ENCODE measurements around the gene RELN. TPM values are rescaled to one million over a fixed set of nuclear protein-coding genes. Genes with fewer than 3 reads are reported as not detected.

RELN gene
- total and polyA plus RNA-seq, 2 donors (not counting 1 experiment from before 2014, with no cell fraction given) = not detected

DNA sequence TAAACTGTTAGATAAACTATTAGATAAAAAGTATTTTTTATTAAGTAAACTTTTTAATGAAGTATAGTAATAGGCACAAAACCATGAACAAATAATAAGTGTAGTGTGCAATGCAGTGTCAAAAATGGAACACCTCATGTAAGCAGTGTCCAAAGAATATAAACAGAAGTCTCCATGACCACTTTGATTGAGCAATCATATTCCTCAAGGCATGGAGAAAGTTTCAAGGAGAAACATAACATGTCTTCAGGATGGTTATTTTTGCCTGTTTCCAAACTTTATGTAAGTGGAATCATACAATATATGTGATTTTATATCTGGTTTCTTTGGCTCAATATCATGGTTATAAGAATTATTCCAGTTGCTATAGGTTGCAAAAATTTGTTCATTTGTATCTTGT, 6.1 kb upstream of the RELN start:
- Mint-ChIP-seq H3K9me3 (ENCODE audit: insufficient read depth) (no peaks in the 10 kb centered on the region), H3K4me1 (peaks cover under 1% of the 10 kb centered on the region), H3K27me3 (peaks cover 20% of the 10 kb centered on the region), H3K4me3 (no peak overlapping the region), H3K27ac (no peak overlapping the region)
- no peaks in the 10 kb centered on the region for H3K36me3 ChIP-seq (replicated peaks in 1 of 2; ENCODE audit: control extremely low read depth in 1 of 2, control insufficient read depth in 1 of 2, extremely low read depth in 1 of 2, insufficient read depth in 2 of 2, low read length in 1 of 2)
- CTCF ChIA-PET = no interaction called here
- H3K4me2 ChIP-seq (replicated peaks; ENCODE audit: low read depth, low read length, poor library complexity, severe bottlenecking) = no peak overlapping the region
- intact Hi-C loops (cut with micrococcal nuclease) = no loop called here
- H3K4me3 ChIP-seq (ENCODE audit: control extremely low read depth in 1 of 5, extremely low read depth in 1 of 5, insufficient read depth in 1 of 5, low read depth in 2 of 5, low read length in 4 of 5) = no peak overlapping the region
- no peak overlapping the region for H3K27ac ChIP-seq (ENCODE audit: low read length in 2 of 2)
- H2AFZ ChIP-seq (ENCODE audit: insufficient read depth, low read depth, low read length, poor library complexity, severe bottlenecking) = no peak overlapping the region
- no peaks in the 10 kb centered on the region for H3K9me3 ChIP-seq (ENCODE audit: control extremely low read depth in 1 of 3, control insufficient read depth in 2 of 3, insufficient read depth in 1 of 3, low read length in 2 of 3)
- POLR2A ChIA-PET = no interaction called here
- no peak for DNase-seq
- H4K20me1 ChIP-seq (ENCODE audit: control insufficient read depth, insufficient read depth, low read length, poor library complexity, severe bottlenecking) = no peaks in the 10 kb centered on the region
- H3K9ac ChIP-seq (ENCODE audit: low read length) = no peak overlapping the region
- H3K4me1 ChIP-seq (ENCODE audit: control insufficient read depth in 2 of 2, insufficient read depth in 2 of 2, low read length in 2 of 2) = peaks cover 0 to under 1% of the 10 kb centered on the region in 2 donors
- H3K79me2 ChIP-seq (ENCODE audit: control insufficient read depth, insufficient read depth, low read length) = no peaks in the 10 kb centered on the region
- H3K27me3 ChIP-seq (replicated peaks in 1 of 4; ENCODE audit: control extremely low read depth in 1 of 4, control insufficient read depth in 3 of 4, insufficient read depth in 4 of 4, low read length in 3 of 4) = peaks cover 0 to 14% (median 7%) of the 10 kb centered on the region in 4 experiments
- no peak for TF ChIP-seq EZH2 (IDR thresholded peaks at IDR 0.05; ENCODE audit: borderline replicate concordance, insufficient read depth, low read depth, low read length, poor library complexity, severe bottlenecking)
- TF ChIP-seq, protein P1, sequence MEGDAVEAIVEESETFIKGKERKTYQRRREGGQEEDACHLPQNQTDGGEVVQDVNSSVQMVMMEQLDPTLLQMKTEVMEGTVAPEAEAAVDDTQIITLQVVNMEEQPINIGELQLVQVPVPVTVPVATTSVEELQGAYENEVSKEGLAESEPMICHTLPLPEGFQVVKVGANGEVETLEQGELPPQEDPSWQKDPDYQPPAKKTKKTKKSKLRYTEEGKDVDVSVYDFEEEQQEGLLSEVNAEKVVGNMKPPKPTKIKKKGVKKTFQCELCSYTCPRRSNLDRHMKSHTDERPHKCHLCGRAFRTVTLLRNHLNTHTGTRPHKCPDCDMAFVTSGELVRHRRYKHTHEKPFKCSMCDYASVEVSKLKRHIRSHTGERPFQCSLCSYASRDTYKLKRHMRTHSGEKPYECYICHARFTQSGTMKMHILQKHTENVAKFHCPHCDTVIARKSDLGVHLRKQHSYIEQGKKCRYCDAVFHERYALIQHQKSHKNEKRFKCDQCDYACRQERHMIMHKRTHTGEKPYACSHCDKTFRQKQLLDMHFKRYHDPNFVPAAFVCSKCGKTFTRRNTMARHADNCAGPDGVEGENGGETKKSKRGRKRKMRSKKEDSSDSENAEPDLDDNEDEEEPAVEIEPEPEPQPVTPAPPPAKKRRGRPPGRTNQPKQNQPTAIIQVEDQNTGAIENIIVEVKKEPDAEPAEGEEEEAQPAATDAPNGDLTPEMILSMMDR (IDR thresholded peaks at IDR 0.05) = no peak
- ATAC-seq (ENCODE audit: low read depth) = no peak

DNA sequence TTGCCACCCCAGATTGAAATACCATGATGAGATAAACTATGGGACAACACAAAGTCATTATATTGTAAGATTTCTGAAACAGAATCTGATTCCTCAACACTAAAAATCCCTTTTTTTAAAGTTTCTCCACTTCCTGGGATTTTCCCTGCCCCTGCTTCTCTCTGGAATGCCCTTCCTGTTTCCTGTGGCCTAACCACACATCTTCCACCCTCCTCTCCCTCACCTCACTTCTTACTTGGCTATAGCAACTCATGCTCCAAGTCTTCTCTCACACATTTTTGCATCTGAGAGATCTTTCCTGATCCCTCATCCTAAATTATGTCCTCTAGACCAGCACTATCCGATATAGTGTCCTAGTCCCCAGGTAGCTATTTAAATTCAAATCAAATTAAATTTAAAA, 4.1 kb upstream of the RELN start:
- Mint-ChIP-seq H3K9me3 (ENCODE audit: insufficient read depth) (no peaks in the 10 kb centered on the region), H3K4me1 (peaks cover 9% of the 10 kb centered on the region), H3K4me3 (no peak overlapping the region), H3K27me3 (peaks cover 29% of the 10 kb centered on the region), H3K27ac (no peak overlapping the region)
- Histone ChIP-seq H3K4me2 (replicated peaks; ENCODE audit: low read depth, low read length, poor library complexity, severe bottlenecking) (no peak overlapping the region), H3K27ac (ENCODE audit: low read length in 2 of 2) (no peak overlapping the region), H3K4me1 (ENCODE audit: control insufficient read depth in 2 of 2, insufficient read depth in 2 of 2, low read length in 2 of 2) (peaks cover 7% of the 10 kb centered on the region in 2 donors), H3K9me3 (ENCODE audit: control extremely low read depth in 1 of 3, control insufficient read depth in 2 of 3, insufficient read depth in 1 of 3, low read length in 2 of 3) (no peaks in the 10 kb centered on the region), H3K4me3 (ENCODE audit: control extremely low read depth in 1 of 5, extremely low read depth in 1 of 5, insufficient read depth in 1 of 5, low read depth in 2 of 5, low read length in 4 of 5) (no peak overlapping the region), H3K79me2 (ENCODE audit: control insufficient read depth, insufficient read depth, low read length) (no peaks in the 10 kb centered on the region), H3K9ac (ENCODE audit: low read length) (no peak overlapping the region), H3K27me3 (replicated peaks in 1 of 4; ENCODE audit: control extremely low read depth in 1 of 4, control insufficient read depth in 3 of 4, insufficient read depth in 4 of 4, low read length in 3 of 4) (peaks cover 0 to 23% (median 8%) of the 10 kb centered on the region in 4 experiments), H4K20me1 (ENCODE audit: control insufficient read depth, insufficient read depth, low read length, poor library complexity, severe bottlenecking) (no peaks in the 10 kb centered on the region), H2AFZ (ENCODE audit: insufficient read depth, low read depth, low read length, poor library complexity, severe bottlenecking) (no peak overlapping the region), H3K36me3 (replicated peaks in 1 of 2; ENCODE audit: control extremely low read depth in 1 of 2, control insufficient read depth in 1 of 2, extremely low read depth in 1 of 2, insufficient read depth in 2 of 2, low read length in 1 of 2) (no peaks in the 10 kb centered on the region)
- TF ChIP-seq, protein P1 (IDR thresholded peaks at IDR 0.05) = no peak
- ChIA-PET POLR2A (no interaction called here), CTCF (no interaction called here)
- intact Hi-C loops (cut with micrococcal nuclease) = no loop called here
- ATAC-seq (ENCODE audit: low read depth) (no peak), DNase-seq (no peak)
- WGBS (ENCODE audit: insufficient coverage) = no CpG with 5 or more reads among the region's 1 CpG

Measured in B cell (primary cell).